GM23248 (cell line): ENCODE data around the gene SLC43A2. TPM values are rescaled to one million over a fixed set of nuclear protein-coding genes. Genes with fewer than 3 reads are reported as not detected.
A peak's percentile ranks its signal among the peaks of the same experiment; 100 is the strongest.

ENCODE experiments used
- DNase-seq: peaks from one replicate; pipeline ENCODE4 v3.0.0-alpha.2; 2015
- H2AFZ ChIP-seq: fragments of 200-600 bp; sonication (generic); 2 replicates; pipeline ENCODE4 v1.6.1; 2016; ENCODE audit warnings: antibody characterized with exemption
- H3F3A ChIP-seq: fragments of 200-600 bp; sonication (generic); 2 replicates; pipeline ENCODE4 v1.6.1; 2016; ENCODE audit warnings: mild to moderate bottlenecking, antibody characterized with exemption, mixed run types; ENCODE audit not compliant: insufficient read depth
- H3K27ac ChIP-seq: fragments of 200-600 bp; sonication (generic); 2 replicates; pipeline ENCODE4 v1.5.1; 2016; ENCODE audit warnings: mild to moderate bottlenecking
- H3K27me3 ChIP-seq: fragments of 200-600 bp; sonication (generic); replicated peaks from 2 replicates; pipeline ENCODE4 v1.6.1; 2016; ENCODE audit warnings: mild to moderate bottlenecking; ENCODE audit not compliant: insufficient read depth
- H3K36me3 ChIP-seq: fragments of 200-600 bp; sonication (generic); 2 replicates; pipeline ENCODE4 v1.6.1; 2016; ENCODE audit warnings: low read depth, mild to moderate bottlenecking
- H3K4me1 ChIP-seq: fragments of 200-600 bp; sonication (generic); 2 replicates; pipeline ENCODE4 v1.6.1; 2016; ENCODE audit warnings: mild to moderate bottlenecking; ENCODE audit not compliant: insufficient read depth
- H3K4me2 ChIP-seq: fragments of 200-600 bp; sonication (generic); one replicate; pipeline ENCODE4 v1.6.1; 2016; ENCODE audit warnings: mild to moderate bottlenecking; ENCODE audit not compliant: unreplicated experiment
- H3K4me3 ChIP-seq: fragments of 200-600 bp; sonication (generic); 2 replicates; pipeline ENCODE4 v1.5.1; 2016; ENCODE audit warnings: mild to moderate bottlenecking
- H3K79me2 ChIP-seq: fragments of 200-600 bp; sonication (generic); 2 replicates; pipeline ENCODE4 v1.6.1; 2016; ENCODE audit warnings: mild to moderate bottlenecking; ENCODE audit not compliant: insufficient read depth
- H3K9ac ChIP-seq: fragments of 200-600 bp; sonication (generic); 2 replicates; pipeline ENCODE4 v1.6.1; 2016; ENCODE audit warnings: mild to moderate bottlenecking
- H3K9me2 ChIP-seq: fragments of 200-600 bp; sonication (generic); 2 replicates; pipeline ENCODE4 v1.6.1; 2016; ENCODE audit warnings: mixed run types, mild to moderate bottlenecking, moderate library complexity; ENCODE audit not compliant: insufficient read depth
- H3K9me3 ChIP-seq: fragments of 200-600 bp; sonication (generic); one replicate; pipeline ENCODE4 v1.6.1; 2017; ENCODE audit warnings: low read depth
- H4K20me1 ChIP-seq: fragments of 200-600 bp; sonication (generic); 2 replicates; pipeline ENCODE4 v1.6.0; 2016; ENCODE audit not compliant: insufficient read depth
- EZH2 ChIP-seq: fragments of 200-600 bp; sonication (generic); IDR thresholded peaks from 2 replicates; pipeline ENCODE4 v1.6.1; 2018; ENCODE audit warnings: antibody characterized with exemption, mild to moderate bottlenecking; ENCODE audit not compliant: insufficient read depth, poor library complexity, severe bottlenecking
- EZH2phosphoT487 ChIP-seq: fragments of 200-600 bp; sonication (generic); IDR thresholded peaks from 2 replicates; pipeline ENCODE4 v1.6.1; 2018; ENCODE audit warnings: antibody characterized with exemption, moderate library complexity, mild to moderate bottlenecking, low read depth; ENCODE audit not compliant: insufficient read depth
- WGBS, 2 experiments: methylation state at CpG; one replicate each; pipeline ENCODE4 v1.1.6; 2015 to 2017; ENCODE audit warnings: low lambda C conversion rate in 2 of 2, low coverage in 1 of 2; ENCODE audit errors: missing lambda C conversion rate in 2 of 2; 5-methylcytosine and 5-hydroxymethylcytosine counted together
- in situ Hi-C: fragments of 300-500 bp; cut with MboI; formaldehyde crosslinking; loops from 2 replicates; pipeline ENCODE4 v1.15.0; 2020
- polyA plus RNA-seq: library from polyadenylated mRNA; unstranded; fragments of >200 nt; fragmentation: Nextera tagmentation; extraction: Ambion mirVana; gene quantifications from 2 replicates; pipeline ENCODE4 v1.2.1, GENCODE V29; 2016
- total RNA-seq: library from RNA; depleted of rRNA; stranded (reverse); fragments of >200 nt; shearing (Covaris generic); gene quantifications from 2 replicates; pipeline ENCODE4 v1.2.3, GENCODE V29; 2014

Gene SLC43A2
- total and polyA plus RNA-seq, 2 experiments from 2014 or later, result 6.0 to 8.6 TPM

DNA sequence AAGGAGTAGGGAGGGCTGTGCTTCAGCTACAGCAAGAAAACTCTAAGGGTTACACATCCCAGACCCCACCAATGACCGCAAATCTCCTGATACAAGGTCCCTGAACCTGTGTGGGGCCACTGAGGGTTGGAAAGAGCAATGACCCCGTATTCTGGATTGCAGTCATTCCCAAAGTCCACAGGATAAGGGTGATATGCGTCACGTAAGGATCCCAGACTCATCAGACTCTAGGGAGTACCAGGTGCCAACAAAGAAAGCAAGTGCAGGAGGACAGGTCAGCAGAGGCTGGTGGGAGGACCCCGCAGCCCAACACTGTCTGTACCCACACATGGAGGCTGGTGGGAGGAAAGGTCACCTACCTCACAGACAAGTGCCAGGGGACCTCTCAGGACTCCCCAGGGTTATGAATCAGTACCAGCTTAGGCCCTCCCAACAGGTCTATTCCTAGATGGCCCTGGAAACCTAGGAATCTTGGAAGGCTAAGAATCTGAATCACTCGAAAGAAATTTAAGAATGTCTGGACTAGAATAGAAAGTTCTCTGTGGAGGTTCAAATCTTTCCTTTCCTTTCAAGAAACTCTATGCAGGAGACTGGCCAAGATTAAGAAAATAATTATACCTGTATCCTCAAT, 82.2 kb downstream of the SLC43A2 start:
- Histone ChIP-seq H3K4me2 (no peak overlapping the region), H3K4me3 (no peak overlapping the region), H3K27ac (no peak overlapping the region; the same call in 1 of the 2 replicates), H3K9me2 (no peaks in the 10 kb centered on the region), H3K79me2 (peaks cover 14% of the 10 kb centered on the region), H2AFZ (no peak overlapping the region), H3F3A (no peaks in the 10 kb centered on the region; the same call in 1 of the 2 replicates), H3K9ac (no peak overlapping the region), H3K36me3 (peaks cover 4% of the 10 kb centered on the region; the same call in 1 of the 2 replicates), H4K20me1 (no peaks in the 10 kb centered on the region), H3K27me3 (no peaks in the 10 kb centered on the region), H3K9me3 (no peaks in the 10 kb centered on the region), H3K4me1 (peaks cover 3% of the 10 kb centered on the region; the same call in 1 of the 2 replicates)
- 88 to 91% methylated on average over 6 of the region's 6 CpGs for WGBS, 2 experiments
- no peak for TF ChIP-seq EZH2
- TF ChIP-seq EZH2phosphoT487, result no peak
- peak; percentile 34 for DNase-seq
- in situ Hi-C loops, result no loop called here

DNA sequence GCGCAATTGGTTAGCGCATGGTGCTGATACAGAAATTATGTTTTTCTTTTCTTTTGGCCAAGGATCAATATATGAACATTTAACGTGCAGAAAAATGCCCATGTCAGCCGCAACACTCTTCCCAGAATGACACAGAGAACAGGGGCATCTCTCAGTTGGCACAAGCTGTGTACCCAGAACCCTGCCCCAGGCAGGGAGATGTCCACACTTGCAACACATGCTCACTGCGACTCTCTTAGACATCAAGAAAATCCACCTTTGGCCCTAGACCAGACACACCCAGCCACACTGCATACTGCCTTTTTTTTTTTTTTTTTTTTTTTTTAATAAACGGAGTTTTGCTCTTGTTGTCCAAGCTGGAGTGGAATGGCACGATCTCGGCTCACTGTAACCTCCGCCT, 83.0 kb downstream of the SLC43A2 start:
- no peak for TF ChIP-seq EZH2phosphoT487
- TF ChIP-seq EZH2, result no peak
- Histone ChIP-seq H3K9me2 (no peaks in the 10 kb centered on the region), H3K36me3 (peaks cover 7% of the 10 kb centered on the region; the same call in 1 of the 2 replicates), H3K27me3 (no peaks in the 10 kb centered on the region), H3K9ac (no peak overlapping the region), H3K27ac (no peak overlapping the region), H2AFZ (no peak overlapping the region), H3F3A (no peaks in the 10 kb centered on the region; the same call in 1 of the 2 replicates), H3K4me1 (peaks cover 3% of the 10 kb centered on the region; the same call in 1 of the 2 replicates), H3K4me2 (no peak overlapping the region), H3K79me2 (peaks cover 7% of the 10 kb centered on the region), H4K20me1 (no peaks in the 10 kb centered on the region), H3K9me3 (no peaks in the 10 kb centered on the region), H3K4me3 (no peak overlapping the region)
- no peak for DNase-seq
- WGBS, 2 experiments, result 88% methylated on average over 9 of the region's 9 CpGs
- in situ Hi-C loops, result no loop called here

DNA sequence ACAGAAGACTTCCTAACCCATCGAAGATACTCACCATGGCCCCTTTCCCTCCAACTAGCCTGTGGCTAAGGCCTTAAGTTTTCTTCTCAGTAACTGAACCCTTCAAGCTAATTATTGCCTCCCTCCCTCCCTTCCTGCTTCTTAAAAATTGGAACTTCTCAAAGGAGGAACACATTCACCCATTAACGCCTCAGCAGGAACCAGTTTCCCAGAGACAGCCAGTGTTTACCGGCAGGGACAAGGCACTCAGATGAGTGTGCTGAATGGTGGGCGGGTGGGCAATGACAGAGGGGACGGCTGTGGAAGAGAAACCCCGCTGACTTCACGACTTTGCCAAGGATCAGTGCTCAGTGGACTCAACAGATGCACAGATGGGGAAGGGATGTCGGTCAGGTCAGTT, 86.3 kb downstream of the SLC43A2 start:
- Histone ChIP-seq H3K9me2 (no peaks in the 10 kb centered on the region), H3K36me3 (peaks cover 23% of the 10 kb centered on the region; the same call in 1 of the 2 replicates), H3K4me1 (peaks cover 3% of the 10 kb centered on the region; the same call in 1 of the 2 replicates), H3K4me3 (no peak overlapping the region), H4K20me1 (no peaks in the 10 kb centered on the region), H3K9me3 (no peaks in the 10 kb centered on the region), H3K4me2 (no peak overlapping the region), H3F3A (no peaks in the 10 kb centered on the region; the same call in 1 of the 2 replicates), H3K27ac (no peak overlapping the region), H2AFZ (no peak overlapping the region), H3K79me2 (peaks cover 7% of the 10 kb centered on the region; the same call in 1 of the 2 replicates), H3K9ac (no peak overlapping the region), H3K27me3 (no peaks in the 10 kb centered on the region)
- in situ Hi-C loops, result no loop called here
- TF ChIP-seq EZH2phosphoT487, result no peak
- TF ChIP-seq EZH2, result no peak
- 75 to 81% methylated on average over 8 of the region's 8 CpGs for WGBS, 2 experiments
- no peak for DNase-seq

DNA sequence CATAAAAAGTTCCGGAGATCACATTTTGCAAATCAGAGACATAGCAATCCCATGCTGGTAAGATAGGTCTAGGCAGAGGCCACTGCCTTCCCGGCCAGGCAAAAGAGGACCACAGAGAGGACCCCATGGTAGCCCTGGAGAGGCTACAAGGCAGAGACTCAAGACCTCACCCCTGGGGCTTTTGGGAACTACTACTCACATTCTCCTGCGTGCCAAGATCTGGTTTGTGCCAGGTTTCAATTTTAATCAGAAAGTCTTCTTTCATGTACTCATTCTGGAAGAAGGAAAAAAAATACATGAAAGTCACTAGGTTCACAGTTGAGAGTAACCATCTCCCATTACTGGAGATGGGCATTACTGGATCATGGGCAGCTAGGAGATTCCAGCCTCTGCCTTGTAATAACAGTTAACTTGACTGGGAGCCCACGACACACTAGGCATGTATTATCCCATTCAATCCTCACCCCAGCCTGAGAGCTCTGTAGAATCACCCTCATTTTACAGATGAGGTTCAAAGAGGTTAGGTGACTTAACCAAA, 87.2 kb downstream of the SLC43A2 start:
- H4K20me1 ChIP-seq, result no peaks in the 10 kb centered on the region
- no peaks in the 10 kb centered on the region for H3K9me2 ChIP-seq
- H2AFZ ChIP-seq, result no peak overlapping the region
- H3K4me3 ChIP-seq, result no peak overlapping the region
- peaks cover 6% of the 10 kb centered on the region; the same call in 1 of the 2 replicates for H3K79me2 ChIP-seq
- no peak overlapping the region for H3K4me2 ChIP-seq
- no peaks in the 10 kb centered on the region for H3K4me1 ChIP-seq
- H3F3A ChIP-seq, result no peaks in the 10 kb centered on the region
- H3K36me3 ChIP-seq, result peaks cover 23% of the 10 kb centered on the region; the same call in 1 of the 2 replicates
- no peak overlapping the region for H3K9ac ChIP-seq
- in situ Hi-C loops, result no loop called here
- H3K27me3 ChIP-seq, result no peaks in the 10 kb centered on the region
- no peak overlapping the region for H3K27ac ChIP-seq
- WGBS, 2 experiments, result 96 to 100% methylated on average over 4 of the region's 4 CpGs
- H3K9me3 ChIP-seq, result no peaks in the 10 kb centered on the region
- DNase-seq, result no peak
- TF ChIP-seq EZH2 (no peak), EZH2phosphoT487 (no peak)
